GM23338 (cell line): ENCODE data around the gene INPP4B. TPM values are rescaled to one million over a fixed set of nuclear protein-coding genes. Genes with fewer than 3 reads are reported as not detected.

ENCODE experiments used
- ATAC-seq: fragments of 200-7000 bp; cut with Tn5 transposase; 3 replicates; pipeline ENCODE4 v1.9.1; 2020
- DNase-seq: peaks from one replicate; pipeline ENCODE4 v3.0.0-alpha.2; 2015; ENCODE audit warnings: low spot score
- H2AFZ ChIP-seq: fragments of 200-600 bp; sonication (generic); 2 replicates; pipeline ENCODE4 v1.8.0; 2016; ENCODE audit warnings: antibody characterized with exemption, mild to moderate bottlenecking, moderate library complexity
- H3F3A ChIP-seq: fragments of 200-600 bp; sonication (generic); replicated peaks from 2 replicates; pipeline ENCODE4 v1.8.0; 2017; ENCODE audit warnings: antibody characterized with exemption, mixed run types, low read depth
- H3K27ac ChIP-seq: fragments of 200-600 bp; sonication (generic); 2 replicates; pipeline ENCODE4 v1.6.1; 2016; ENCODE audit warnings: low read depth
- H3K27me3 ChIP-seq: fragments of 200-600 bp; sonication (generic); 2 replicates; pipeline ENCODE4 v1.8.0; 2016; ENCODE audit warnings: mild to moderate bottlenecking, mixed run types, moderate library complexity; ENCODE audit not compliant: insufficient read depth
- H3K36me3 ChIP-seq: fragments of 200-600 bp; sonication (generic); 2 replicates; pipeline ENCODE4 v1.8.0; 2016; ENCODE audit warnings: mild to moderate bottlenecking; ENCODE audit not compliant: insufficient read depth
- H3K4me1 ChIP-seq: fragments of 200-600 bp; sonication (generic); 2 replicates; pipeline ENCODE4 v1.8.0; 2016; ENCODE audit warnings: mild to moderate bottlenecking, moderate library complexity; ENCODE audit not compliant: insufficient read depth
- H3K4me2 ChIP-seq: fragments of 200-600 bp; sonication (generic); 2 replicates; pipeline ENCODE4 v1.7.1; 2017; ENCODE audit warnings: mixed run types
- H3K4me3 ChIP-seq: fragments of 200-600 bp; sonication (generic); 2 replicates; pipeline ENCODE4 v1.6.1; 2016; ENCODE audit warnings: mixed run types
- H3K79me2 ChIP-seq: fragments of 200-600 bp; sonication (generic); replicated peaks from 2 replicates; pipeline ENCODE4 v1.8.0; 2017; ENCODE audit warnings: mild to moderate bottlenecking; ENCODE audit not compliant: insufficient read depth
- H3K9me2 ChIP-seq: fragments of 200-600 bp; sonication (generic); 2 replicates; pipeline ENCODE4 v1.8.0; 2017; ENCODE audit not compliant: insufficient read depth
- H4K20me1 ChIP-seq: fragments of 200-600 bp; sonication (generic); replicated peaks from 2 replicates; pipeline ENCODE4 v1.8.0; 2017; ENCODE audit warnings: mild to moderate bottlenecking; ENCODE audit not compliant: insufficient read depth
- H3K27ac Mint-ChIP-seq: 2 replicates; pipeline ENCODE4 v1.8.0; 2020; ENCODE audit warnings: inconsistent platforms, mild to moderate bottlenecking, moderate library complexity, mixed read lengths
- H3K27me3 Mint-ChIP-seq: 3 replicates; pipeline ENCODE4 v1.8.0; 2022; ENCODE audit warnings: low read depth, mild to moderate bottlenecking, moderate library complexity, mixed read lengths, inconsistent platforms; ENCODE audit not compliant: insufficient read depth, poor library complexity
- H3K36me3 Mint-ChIP-seq: 3 replicates; pipeline ENCODE4 v1.8.0; 2021; ENCODE audit warnings: low read depth, mild to moderate bottlenecking, inconsistent platforms, moderate library complexity, mixed read lengths
- H3K4me1 Mint-ChIP-seq: 3 replicates; pipeline ENCODE4 v1.8.0; 2020; ENCODE audit warnings: mild to moderate bottlenecking, inconsistent platforms, mixed read lengths
- H3K4me3 Mint-ChIP-seq: 3 replicates; pipeline ENCODE4 v1.8.0; 2021; ENCODE audit warnings: moderate library complexity, mild to moderate bottlenecking, inconsistent platforms, mixed read lengths
- H3K9me3 Mint-ChIP-seq: 3 replicates; pipeline ENCODE4 v1.8.0; 2020; ENCODE audit warnings: moderate library complexity, mild to moderate bottlenecking, inconsistent platforms, mixed read lengths
- CREB1 ChIP-seq: fragments of 250-450 bp; sonication (Bioruptor Pico); IDR thresholded peaks from 2 replicates; pipeline ENCODE4 v1.5.0; 2020; ENCODE audit warnings: low read depth, mild to moderate bottlenecking, moderate library complexity
- CTCF ChIP-seq, 2 experiments: fragments of 200-600 bp in 1 of 2; sonication (generic) in 1 of 2; conservative IDR thresholded peaks; 2 replicates each; pipeline versions ENCODE4 v1.5.1 to v1.6.1; 2016 to 2017; ENCODE audit warnings: antibody characterized with exemption in 2 of 2, low read depth in 2 of 2, mild to moderate bottlenecking in 2 of 2, moderate library complexity in 1 of 2
- EZH2 ChIP-seq: fragments of 200-600 bp; sonication (generic); IDR thresholded peaks from one replicate; pipeline ENCODE4 v1.8.0; 2017; ENCODE audit warnings: antibody characterized with exemption, mild to moderate bottlenecking, low read depth; ENCODE audit not compliant: unreplicated experiment
- JUNB ChIP-seq: IDR thresholded peaks from one replicate; pipeline ENCODE4 v1.6.1; 2016; ENCODE audit warnings: antibody characterized with exemption; ENCODE audit not compliant: unreplicated experiment
- NANOG ChIP-seq: IDR thresholded peaks from 2 replicates; pipeline ENCODE4 v1.6.1; 2016; ENCODE audit warnings: antibody characterized with exemption, borderline replicate concordance
- POLR2AphosphoS5 ChIP-seq: IDR thresholded peaks from 2 replicates; pipeline ENCODE4 v1.6.1; 2016; ENCODE audit warnings: antibody characterized with exemption, low read depth
- STAT1 ChIP-seq: IDR thresholded peaks from one replicate; pipeline ENCODE4 v1.6.1; 2016; ENCODE audit warnings: antibody characterized with exemption; ENCODE audit not compliant: unreplicated experiment
- ZNF114 ChIP-seq: fragments of 250-450 bp; sonication (Bioruptor Pico); IDR thresholded peaks from 2 replicates; pipeline ENCODE4 v1.5.0; 2020; ENCODE audit warnings: mild to moderate bottlenecking, moderate library complexity
- polyA plus RNA-seq: library from polyadenylated mRNA; unstranded; fragments of >200 nt; fragmentation: Nextera tagmentation; extraction: Ambion mirVana; gene quantifications from 2 replicates; pipeline ENCODE4 v1.2.1, GENCODE V29; 2016
- total RNA-seq: library from RNA; depleted of rRNA; stranded (reverse); fragments of >200 nt; shearing (Covaris generic); gene quantifications from 2 replicates; pipeline ENCODE4 v1.2.3, GENCODE V29; 2014
- TF ChIP-seq, protein P1 (sequence below): IDR thresholded peaks from one replicate; pipeline ENCODE4 v1.6.1; 2018; ENCODE audit warnings: antibody characterized with exemption; ENCODE audit not compliant: unreplicated experiment
- TF ChIP-seq, protein P2 (sequence below): IDR thresholded peaks from 2 replicates; pipeline ENCODE4 v1.6.1; 2016; ENCODE audit warnings: antibody characterized with exemption

The INPP4B gene
- total and polyA plus RNA-seq, 2 experiments from 2014 or later = 0.11 to 0.14 TPM

- Mint-ChIP-seq H3K36me3 (no peaks in the 10 kb centered on the region), H3K4me3 (no peak overlapping the region), H3K4me1 (peaks cover 6% of the 10 kb centered on the region; the same call in 2 of the 3 replicates), H3K27ac (no peak overlapping the region), H3K27me3 (no peaks in the 10 kb centered on the region), H3K9me3 (peaks cover 5% of the 10 kb centered on the region; the same call in 1 of the 3 replicates)
- H3K9me2 ChIP-seq = peaks cover 6% of the 10 kb centered on the region; the same call in 1 of the 2 replicates
- DNase-seq (no peak), ATAC-seq (no peak)
- H3K27ac ChIP-seq = no peak overlapping the region
- TF ChIP-seq CREB1 (no peak), ZNF114 (no peak), EZH2 (no peak)
- no peaks in the 10 kb centered on the region for H3F3A ChIP-seq
- peaks cover 10% of the 10 kb centered on the region; the same call in 1 of the 2 replicates for H3K27me3 ChIP-seq
- no peak overlapping the region for H3K4me2 ChIP-seq
- no peak overlapping the region for H2AFZ ChIP-seq
- no peaks in the 10 kb centered on the region for H3K79me2 ChIP-seq
- no peaks in the 10 kb centered on the region for H3K36me3 ChIP-seq
- H3K4me1 ChIP-seq = 0 out of 2 replicates have a peak, but pooled peaks cover 3% of the 10 kb centered on the region
- H4K20me1 ChIP-seq = no peaks in the 10 kb centered on the region
- no peak overlapping the region for H3K4me3 ChIP-seq
These were observed 142.3 kb downstream of the INPP4B start for GRCh38 chr4:142703694-142704309.

DNA sequence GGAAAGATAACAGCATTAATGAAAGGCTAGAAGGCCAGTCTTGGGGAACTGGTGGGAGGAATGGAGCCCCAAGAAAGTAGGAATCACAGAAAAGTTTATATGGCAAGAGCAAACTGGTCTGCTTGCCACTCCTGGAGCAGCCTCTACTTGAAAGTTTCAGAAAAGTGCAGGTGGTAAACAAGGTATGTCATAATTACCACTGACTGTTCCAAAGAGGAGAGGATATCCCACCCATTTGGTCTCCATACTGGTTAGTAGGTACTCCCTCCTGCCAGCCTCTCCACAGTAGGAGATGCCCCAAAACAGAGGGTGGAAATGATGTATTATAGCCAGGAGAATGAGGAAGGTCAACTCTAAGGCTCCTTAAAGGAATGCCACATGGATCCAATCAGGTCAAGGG is 145.1 kb downstream of the INPP4B start:
- H3K36me3 Mint-ChIP-seq = no peaks in the 10 kb centered on the region
- Histone ChIP-seq H2AFZ (no peak overlapping the region), H3K4me1 (no peaks in the 10 kb centered on the region), H3K27ac (no peak overlapping the region), H3K27me3 (no peaks in the 10 kb centered on the region), H3K36me3 (no peaks in the 10 kb centered on the region), H3K4me3 (no peak overlapping the region), H3K9me2 (no peaks in the 10 kb centered on the region), H3K79me2 (no peaks in the 10 kb centered on the region), H3F3A (no peaks in the 10 kb centered on the region), H3K4me2 (no peak overlapping the region), H4K20me1 (no peaks in the 10 kb centered on the region)
- no peak for ATAC-seq
- no peaks in the 10 kb centered on the region for H3K9me3 Mint-ChIP-seq
- DNase-seq = no peak
- no peaks in the 10 kb centered on the region for H3K4me1 Mint-ChIP-seq
- H3K4me3 Mint-ChIP-seq = no peak overlapping the region
- no peak overlapping the region for H3K27ac Mint-ChIP-seq
- TF ChIP-seq JUNB (no peak), ZNF114 (no peak), CREB1 (no peak), POLR2AphosphoS5 (no peak), NANOG (no peak)
- TF ChIP-seq, protein P1, sequence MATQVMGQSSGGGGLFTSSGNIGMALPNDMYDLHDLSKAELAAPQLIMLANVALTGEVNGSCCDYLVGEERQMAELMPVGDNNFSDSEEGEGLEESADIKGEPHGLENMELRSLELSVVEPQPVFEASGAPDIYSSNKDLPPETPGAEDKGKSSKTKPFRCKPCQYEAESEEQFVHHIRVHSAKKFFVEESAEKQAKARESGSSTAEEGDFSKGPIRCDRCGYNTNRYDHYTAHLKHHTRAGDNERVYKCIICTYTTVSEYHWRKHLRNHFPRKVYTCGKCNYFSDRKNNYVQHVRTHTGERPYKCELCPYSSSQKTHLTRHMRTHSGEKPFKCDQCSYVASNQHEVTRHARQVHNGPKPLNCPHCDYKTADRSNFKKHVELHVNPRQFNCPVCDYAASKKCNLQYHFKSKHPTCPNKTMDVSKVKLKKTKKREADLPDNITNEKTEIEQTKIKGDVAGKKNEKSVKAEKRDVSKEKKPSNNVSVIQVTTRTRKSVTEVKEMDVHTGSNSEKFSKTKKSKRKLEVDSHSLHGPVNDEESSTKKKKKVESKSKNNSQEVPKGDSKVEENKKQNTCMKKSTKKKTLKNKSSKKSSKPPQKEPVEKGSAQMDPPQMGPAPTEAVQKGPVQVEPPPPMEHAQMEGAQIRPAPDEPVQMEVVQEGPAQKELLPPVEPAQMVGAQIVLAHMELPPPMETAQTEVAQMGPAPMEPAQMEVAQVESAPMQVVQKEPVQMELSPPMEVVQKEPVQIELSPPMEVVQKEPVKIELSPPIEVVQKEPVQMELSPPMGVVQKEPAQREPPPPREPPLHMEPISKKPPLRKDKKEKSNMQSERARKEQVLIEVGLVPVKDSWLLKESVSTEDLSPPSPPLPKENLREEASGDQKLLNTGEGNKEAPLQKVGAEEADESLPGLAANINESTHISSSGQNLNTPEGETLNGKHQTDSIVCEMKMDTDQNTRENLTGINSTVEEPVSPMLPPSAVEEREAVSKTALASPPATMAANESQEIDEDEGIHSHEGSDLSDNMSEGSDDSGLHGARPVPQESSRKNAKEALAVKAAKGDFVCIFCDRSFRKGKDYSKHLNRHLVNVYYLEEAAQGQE = no peak
- H3K27me3 Mint-ChIP-seq = no peaks in the 10 kb centered on the region

GRCh38 chr4:142700531-142700930 is 145.6 kb downstream of the INPP4B start:
- Mint-ChIP-seq H3K27me3 (no peaks in the 10 kb centered on the region), H3K36me3 (no peaks in the 10 kb centered on the region), H3K27ac (no peak overlapping the region), H3K9me3 (no peaks in the 10 kb centered on the region), H3K4me1 (no peaks in the 10 kb centered on the region), H3K4me3 (no peak overlapping the region)
- no peaks in the 10 kb centered on the region for H3K36me3 ChIP-seq
- no peaks in the 10 kb centered on the region for H3K4me1 ChIP-seq
- no peak for DNase-seq
- ATAC-seq = no peak
- H3K27me3 ChIP-seq = no peaks in the 10 kb centered on the region
- no peak overlapping the region for H3K27ac ChIP-seq
- no peaks in the 10 kb centered on the region for H3K9me2 ChIP-seq
- no peak for TF ChIP-seq STAT1
- no peak for TF ChIP-seq CTCF (conservative IDR thresholded peaks at IDR 0.05; ENCODE audit: low read depth in 2 of 2)
- TF ChIP-seq, protein P2, sequence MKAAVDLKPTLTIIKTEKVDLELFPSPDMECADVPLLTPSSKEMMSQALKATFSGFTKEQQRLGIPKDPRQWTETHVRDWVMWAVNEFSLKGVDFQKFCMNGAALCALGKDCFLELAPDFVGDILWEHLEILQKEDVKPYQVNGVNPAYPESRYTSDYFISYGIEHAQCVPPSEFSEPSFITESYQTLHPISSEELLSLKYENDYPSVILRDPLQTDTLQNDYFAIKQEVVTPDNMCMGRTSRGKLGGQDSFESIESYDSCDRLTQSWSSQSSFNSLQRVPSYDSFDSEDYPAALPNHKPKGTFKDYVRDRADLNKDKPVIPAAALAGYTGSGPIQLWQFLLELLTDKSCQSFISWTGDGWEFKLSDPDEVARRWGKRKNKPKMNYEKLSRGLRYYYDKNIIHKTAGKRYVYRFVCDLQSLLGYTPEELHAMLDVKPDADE = no peak
- TF ChIP-seq, protein P1 = no peak
- TF ChIP-seq JUNB = no peak
- H3K4me3 ChIP-seq = no peak overlapping the region
- H2AFZ ChIP-seq = no peak overlapping the region
- no peak overlapping the region for H3K4me2 ChIP-seq
- H4K20me1 ChIP-seq = no peaks in the 10 kb centered on the region
- H3K79me2 ChIP-seq = no peaks in the 10 kb centered on the region
- no peaks in the 10 kb centered on the region for H3F3A ChIP-seq
